Endothelial cell of umbilical vein (primary cell): ENCODE data around the gene NME7. TPM values are rescaled to one million over a fixed set of nuclear protein-coding genes. Genes with fewer than 3 reads are reported as not detected.

Experiments
- BruUV-seq: library from RNA; stranded (reverse); fragments of 400-500 nt; replicated peaks from 2 replicates; lab custom pipeline; 2021; lab: Mats Ljungman, UMichigan
- CTCF ChIA-PET: fragments of 300-600, 350-600 bp; sonication (Branson Sonifier 250); formaldehyde crosslinking; loops from one replicate; lab custom pipeline; 2021; ENCODE audit warnings: antibody characterized with exemption, inconsistent platforms; lab: Charles Lee
- POLR2A ChIA-PET: fragments of 300-600, 350-600 bp; sonication (Branson Sonifier 250); formaldehyde crosslinking; loops from one replicate; lab custom pipeline; 2021; ENCODE audit warnings: antibody characterized with exemption, inconsistent platforms; lab: Charles Lee
- DNase-seq: peaks from one replicate; pipeline ENCODE4 v3.0.0-alpha.2; 2011; ENCODE audit warnings: low read depth, low spot score
- FAIRE-seq: peaks from 2 replicates; lab custom pipeline; 2011; peaks lifted over from hg19 to GRCh38; lab: Jason Lieb, UNC
- H2AFZ ChIP-seq: 2 replicates; pipeline ENCODE4 v1.6.0; 2012; ENCODE audit warnings: low read depth, low read length, control low read depth, inconsistent platforms
- H3K27ac ChIP-seq: 2 replicates; pipeline ENCODE4 v1.5.1; 2011; ENCODE audit warnings: low read depth, mild to moderate bottlenecking, control low read depth, low read length, moderate library complexity; ENCODE audit not compliant: insufficient read depth
- H3K27me3 ChIP-seq, 2 experiments: 2 replicates each; pipeline versions ENCODE4 v1.6.0 to v1.6.1; 2011; ENCODE audit warnings: low read length in 2 of 2, mixed read lengths in 1 of 2; ENCODE audit not compliant: control insufficient read depth in 2 of 2, insufficient read depth in 2 of 2
- H3K36me3 ChIP-seq, 2 experiments: 2 replicates in 1 of 2; 3 replicates in 1 of 2; pipeline ENCODE4 v1.5.1; 2011; ENCODE audit warnings: low read length in 2 of 2, mild to moderate bottlenecking in 1 of 2, moderate library complexity in 1 of 2; ENCODE audit not compliant: control insufficient read depth in 2 of 2, insufficient read depth in 2 of 2; ENCODE audit errors: extremely low read depth in 1 of 2
- H3K4me1 ChIP-seq: 3 replicates; pipeline ENCODE4 v1.5.1; 2011; ENCODE audit warnings: mild to moderate bottlenecking, low read length; ENCODE audit not compliant: control insufficient read depth, insufficient read depth; ENCODE audit errors: extremely low read depth
- H3K4me2 ChIP-seq: 2 replicates; pipeline ENCODE4 v1.6.1; 2011; ENCODE audit warnings: low read length, control low read depth, mixed read lengths; ENCODE audit not compliant: insufficient read depth
- H3K4me3 ChIP-seq, 3 experiments: fragments of 200-600 bp in 1 of 3; sonication (generic), shearing (Covaris generic) in 1 of 3; replicated peaks in 1 of 3; 2 replicates each; pipeline ENCODE4 v1.5.1; 2011 to 2016; ENCODE audit warnings: control low read depth in 3 of 3, low read length in 3 of 3, mild to moderate bottlenecking in 2 of 3, inconsistent platforms in 1 of 3, low read depth in 1 of 3, moderate library complexity in 1 of 3; ENCODE audit not compliant: insufficient read depth in 1 of 3
- H3K79me2 ChIP-seq: 2 replicates; pipeline ENCODE4 v1.6.0; 2012; ENCODE audit warnings: low read length, inconsistent platforms; ENCODE audit not compliant: control insufficient read depth, insufficient read depth
- H3K9ac ChIP-seq: replicated peaks from 2 replicates; pipeline ENCODE3; 2011; ENCODE audit warnings: low read length, control low read depth; ENCODE audit not compliant: insufficient read depth; ENCODE audit errors: extremely low read depth
- H3K9me1 ChIP-seq: replicated peaks from 3 replicates; pipeline ENCODE4 v1.6.0; 2011; ENCODE audit warnings: mild to moderate bottlenecking, low read length; ENCODE audit not compliant: control insufficient read depth, insufficient read depth; ENCODE audit errors: extremely low read depth
- H3K9me3 ChIP-seq: replicated peaks from 2 replicates; pipeline ENCODE4 v1.5.1; 2012; ENCODE audit warnings: low read length, inconsistent platforms; ENCODE audit not compliant: control insufficient read depth, insufficient read depth
- H4K20me1 ChIP-seq: replicated peaks from 2 replicates; pipeline ENCODE3; 2011; ENCODE audit warnings: mild to moderate bottlenecking, low read length; ENCODE audit not compliant: control insufficient read depth, insufficient read depth; ENCODE audit errors: extremely low read depth
- EZH2 ChIP-seq: IDR thresholded peaks from 2 replicates; pipeline ENCODE4 v1.6.1; 2012; ENCODE audit warnings: borderline replicate concordance, low read depth, mild to moderate bottlenecking, moderate library complexity, low read length, inconsistent platforms; ENCODE audit not compliant: severe bottlenecking
- FOS ChIP-seq: IDR thresholded peaks from 2 replicates; pipeline ENCODE4 v1.6.1; 2011; ENCODE audit warnings: mild to moderate bottlenecking, low read length, moderate library complexity, borderline replicate concordance; ENCODE audit not compliant: insufficient read depth
- GATA2 ChIP-seq: IDR thresholded peaks from 2 replicates; pipeline ENCODE4 v1.7.0; 2011; ENCODE audit warnings: low read depth, mild to moderate bottlenecking, moderate library complexity, mixed read lengths, low read length; ENCODE audit not compliant: insufficient read length, insufficient read depth
- JUN ChIP-seq: IDR thresholded peaks from 2 replicates; pipeline ENCODE4 v1.6.1; 2011; ENCODE audit warnings: borderline replicate concordance, low read depth; ENCODE audit not compliant: insufficient read length, insufficient read depth
- MYC ChIP-seq: IDR thresholded peaks from one replicate; pipeline ENCODE4 v1.6.1; 2011; ENCODE audit warnings: mild to moderate bottlenecking, low read depth, low read length
- POLR2A ChIP-seq: IDR thresholded peaks from 2 replicates; pipeline ENCODE4 v1.6.1; 2012; ENCODE audit warnings: low read depth, mild to moderate bottlenecking, control low read depth, low read length
- POLR2AphosphoS5 ChIP-seq: IDR thresholded peaks from 2 replicates; pipeline ENCODE4 v1.6.1; 2012; ENCODE audit warnings: low read depth, mild to moderate bottlenecking, control low read depth, low read length, moderate library complexity; ENCODE audit not compliant: insufficient read depth
- dilution Hi-C: fragments of 300-500 bp; cut with MboI; formaldehyde crosslinking; loops from one replicate; pipeline ENCODE4 v1.15.0; 2019; ENCODE audit warnings: low sequenced_read_pairs; ENCODE audit not compliant: extremely low pct_ligation_motif_present
- intact Hi-C: fragments of 100-400 bp; cut with micrococcal nuclease; formaldehyde crosslinking; loops from one replicate; pipeline ENCODE4 v1.10.0; 2022
- polyA plus RNA-seq, 4 experiments: library from polyadenylated mRNA; depleted of rRNA in 3 of 4; stranded (reverse) in 3 of 4; unstranded in 1 of 4; fragments of >200 nt; gene quantifications; 2 replicates each; pipeline versions ENCODE4 v1.2.1 to v1.2.3, GENCODE V29; 2011 to 2012; ENCODE audit warnings: missing spikeins in 1 of 4
- total RNA-seq: library from RNA; stranded (reverse); gene quantifications from 2 replicates; pipeline ENCODE4 v1.2.3, GENCODE V29; 2021
- TF ChIP-seq, protein P1 (sequence below), 2 donors: IDR thresholded peaks; 1 replicate in 1 of 2; 2 replicates in 1 of 2; pipeline ENCODE4 v1.5.1; 2011; ENCODE audit warnings: low read length in 2 of 2, mild to moderate bottlenecking in 2 of 2, moderate library complexity in 2 of 2, control low read depth in 1 of 2, inconsistent platforms in 1 of 2, low read depth in 1 of 2; ENCODE audit not compliant: insufficient read depth in 1 of 2; ENCODE audit errors: extremely low read depth in 1 of 2
- TF ChIP-seq, protein P2 (sequence below): IDR thresholded peaks from 2 replicates; pipeline ENCODE4 v1.6.1; 2011; ENCODE audit not compliant: insufficient read depth, insufficient read length

The NME7 gene
- total and polyA plus RNA-seq, 2 donors (not counting 3 experiments of a cell fraction or from before 2014, with no cell fraction given) = 16.5 to 25.3 TPM

DNA sequence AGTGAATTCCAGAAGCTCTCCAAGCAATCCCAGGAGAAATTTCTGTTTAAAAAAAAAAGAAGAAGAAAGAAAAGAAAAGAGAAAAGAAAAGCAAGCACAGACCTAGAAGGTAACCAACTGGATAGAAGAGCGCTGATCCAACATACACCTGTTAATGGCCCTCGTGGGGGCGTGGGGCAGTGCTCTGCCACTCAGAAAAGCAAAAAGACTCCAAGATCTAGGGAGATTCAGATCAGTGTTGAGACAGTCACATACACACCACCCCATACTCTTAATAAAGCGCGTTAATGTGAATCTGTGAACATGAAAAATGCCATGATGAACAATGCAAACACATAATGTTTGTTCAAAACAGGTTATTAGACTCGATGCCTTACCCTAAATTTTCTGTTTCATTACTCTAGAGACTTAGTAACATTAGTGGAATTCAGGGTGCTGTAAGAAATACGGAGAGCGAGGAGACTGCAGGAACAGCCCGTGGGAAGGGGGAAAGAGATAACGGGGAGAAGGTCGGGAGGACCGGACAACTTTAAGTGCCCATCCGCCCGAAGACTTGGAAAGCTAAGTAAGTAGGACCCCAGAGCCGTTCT, 406 bp downstream of the NME7 start:
- Histone ChIP-seq H3K4me3 (peak overlapping the region; percentile 97 to 100 (median 98)), H3K4me1 (peaks cover 24% of the 10 kb centered on the region), H3K79me2 (peaks cover 41% of the 10 kb centered on the region), H3K27me3 (no peaks in the 10 kb centered on the region), H3K36me3 (no peaks in the 10 kb centered on the region), H3K9me1 (no peaks in the 10 kb centered on the region), H3K27ac (peak overlapping the region; percentile 96), H3K9me3 (no peaks in the 10 kb centered on the region), H2AFZ (peak overlapping the region; percentile 82), H4K20me1 (no peaks in the 10 kb centered on the region), H3K4me2 (peak overlapping the region; percentile 97), H3K9ac (peak overlapping the region; percentile 94)
- dilution Hi-C loops (no loop called here), intact Hi-C loops (loop anchor here (1.0 to 10.0 kb wide), 6 partner anchors 105 to 1652 kb away; partner anchors contain the start of genes METTL18 and TIPRL)
- FAIRE-seq = no peak
- no peak for TF ChIP-seq GATA2
- no peak for TF ChIP-seq FOS
- TF ChIP-seq MYC = no peak
- TF ChIP-seq POLR2A = no peak
- TF ChIP-seq EZH2 = no peak
- TF ChIP-seq, protein P1, sequence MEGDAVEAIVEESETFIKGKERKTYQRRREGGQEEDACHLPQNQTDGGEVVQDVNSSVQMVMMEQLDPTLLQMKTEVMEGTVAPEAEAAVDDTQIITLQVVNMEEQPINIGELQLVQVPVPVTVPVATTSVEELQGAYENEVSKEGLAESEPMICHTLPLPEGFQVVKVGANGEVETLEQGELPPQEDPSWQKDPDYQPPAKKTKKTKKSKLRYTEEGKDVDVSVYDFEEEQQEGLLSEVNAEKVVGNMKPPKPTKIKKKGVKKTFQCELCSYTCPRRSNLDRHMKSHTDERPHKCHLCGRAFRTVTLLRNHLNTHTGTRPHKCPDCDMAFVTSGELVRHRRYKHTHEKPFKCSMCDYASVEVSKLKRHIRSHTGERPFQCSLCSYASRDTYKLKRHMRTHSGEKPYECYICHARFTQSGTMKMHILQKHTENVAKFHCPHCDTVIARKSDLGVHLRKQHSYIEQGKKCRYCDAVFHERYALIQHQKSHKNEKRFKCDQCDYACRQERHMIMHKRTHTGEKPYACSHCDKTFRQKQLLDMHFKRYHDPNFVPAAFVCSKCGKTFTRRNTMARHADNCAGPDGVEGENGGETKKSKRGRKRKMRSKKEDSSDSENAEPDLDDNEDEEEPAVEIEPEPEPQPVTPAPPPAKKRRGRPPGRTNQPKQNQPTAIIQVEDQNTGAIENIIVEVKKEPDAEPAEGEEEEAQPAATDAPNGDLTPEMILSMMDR (IDR thresholded peaks at IDR 0.05; ENCODE audit: extremely low read depth in 1 of 2, insufficient read depth in 1 of 2, low read depth in 1 of 2, low read length in 2 of 2) = no peak
- no peak for TF ChIP-seq JUN
- TF ChIP-seq, protein P2, sequence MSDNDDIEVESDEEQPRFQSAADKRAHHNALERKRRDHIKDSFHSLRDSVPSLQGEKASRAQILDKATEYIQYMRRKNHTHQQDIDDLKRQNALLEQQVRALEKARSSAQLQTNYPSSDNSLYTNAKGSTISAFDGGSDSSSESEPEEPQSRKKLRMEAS = no peak
- TF ChIP-seq POLR2AphosphoS5 = no peak
- no peak for DNase-seq
- ChIA-PET POLR2A (no interaction called here), CTCF (interaction anchor here (0.8 to 2.9 kb wide), 5 partner anchors 9 to 764 kb away, joined by 4 to 17 read pairs (median 14); no protein-coding TSS in a partner anchor)
- TSS peak; percentile 71 for BruUV-seq
